EL (cell line): ENCODE data around the gene NDFIP2.
A peak's percentile ranks its signal among the peaks of the same experiment; 100 is the strongest.
"Not testable (repeated sequence)": the region's sequence is repeated elsewhere in the genome, so short reads cannot be mapped to it uniquely, and the experiment has no call there.

ENCODE experiments used
- DNase-seq: peaks from one replicate; pipeline ENCODE4 v3.0.0-alpha.2; 2016

The NDFIP2 gene

DNA sequence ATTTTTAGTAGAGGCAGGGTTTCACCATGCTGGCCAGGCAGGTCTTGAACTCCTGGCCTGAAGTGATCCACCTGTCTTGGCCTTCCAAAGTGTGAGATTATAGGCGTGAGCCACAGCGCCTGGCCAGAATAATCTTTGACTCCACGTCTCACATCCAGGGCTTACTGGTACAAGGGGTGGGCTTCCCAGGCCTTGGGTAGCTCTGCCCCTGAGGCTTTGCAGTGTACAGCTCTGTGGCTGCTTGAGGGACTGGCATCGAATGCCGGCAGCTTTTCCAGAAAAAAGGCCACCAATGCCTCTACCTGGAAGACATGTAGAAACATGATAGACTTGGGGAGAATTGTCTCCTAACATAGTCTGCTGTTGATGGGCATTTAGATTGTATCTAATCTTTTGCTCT lies 57.8 kb downstream of the NDFIP2 start:
- no peak for DNase-seq

DNA sequence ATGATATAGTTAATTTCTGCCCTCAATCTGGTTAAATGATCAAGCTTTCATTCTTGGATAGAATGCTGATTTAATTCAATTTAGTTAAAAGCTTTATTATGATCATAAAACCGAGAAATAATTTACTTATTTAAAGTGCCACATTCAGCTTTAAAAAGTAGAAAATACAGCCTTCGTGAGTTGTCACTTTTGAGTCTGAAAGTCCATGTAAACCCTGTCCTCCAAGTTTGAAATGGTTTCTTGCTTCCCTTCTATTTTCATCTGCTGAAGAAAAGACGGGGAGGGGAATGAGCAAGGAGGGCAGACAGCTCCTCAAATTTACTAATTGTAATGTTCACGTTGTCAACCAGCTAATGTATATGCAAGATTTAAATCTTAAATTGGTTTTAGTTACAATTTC lies 59.5 kb downstream of the NDFIP2 start:
- no peak for DNase-seq

DNA sequence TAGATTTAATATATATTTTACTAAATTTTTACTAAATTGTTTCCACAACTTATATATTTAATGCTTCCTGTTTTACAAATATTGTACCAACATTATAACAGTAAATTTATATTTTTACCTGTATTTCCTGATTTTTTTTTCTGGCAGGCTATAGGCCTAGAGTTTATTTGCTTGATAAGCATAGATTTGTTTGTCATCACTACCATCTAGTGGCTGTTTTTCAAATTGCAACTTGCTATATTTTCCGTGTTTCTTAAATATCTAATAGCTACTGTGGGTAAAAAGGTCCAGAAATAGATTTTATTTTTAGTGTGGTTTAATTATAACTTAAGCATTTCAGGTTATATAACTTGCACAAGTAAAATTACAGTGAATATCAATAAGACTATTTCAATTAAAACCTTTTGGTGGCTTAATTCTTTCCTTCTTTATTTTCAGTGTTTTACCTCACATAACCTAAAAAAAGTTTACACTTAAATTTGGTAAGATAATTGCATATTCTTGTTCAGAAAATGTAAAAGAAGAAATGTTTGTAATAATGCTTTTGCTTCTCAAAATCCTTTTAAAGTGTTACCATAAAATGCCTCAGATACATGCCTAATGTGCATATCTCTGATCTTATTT lies 60.6 kb downstream of the NDFIP2 start:
- peak; percentile 62 for DNase-seq

DNA sequence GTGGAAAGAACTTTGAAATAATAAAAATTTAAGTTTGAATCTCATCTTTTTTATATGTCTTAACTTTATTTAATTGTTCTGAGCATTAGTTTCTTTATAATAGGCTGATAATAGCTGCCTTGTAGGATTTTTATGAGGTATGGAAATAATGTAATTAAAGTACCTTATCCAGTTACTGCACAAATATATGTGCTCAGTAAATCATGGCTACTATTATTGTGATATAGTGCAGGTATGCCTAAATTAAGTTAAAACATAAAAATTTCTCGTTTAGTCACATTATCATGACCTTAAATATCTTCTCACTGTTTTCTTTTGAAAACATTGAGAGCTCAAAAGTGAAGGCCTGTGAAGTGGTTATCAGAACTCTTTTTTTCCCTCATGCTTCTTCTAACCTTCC lies 62.9 kb downstream of the NDFIP2 start:
- DNase-seq, result no peak

DNA sequence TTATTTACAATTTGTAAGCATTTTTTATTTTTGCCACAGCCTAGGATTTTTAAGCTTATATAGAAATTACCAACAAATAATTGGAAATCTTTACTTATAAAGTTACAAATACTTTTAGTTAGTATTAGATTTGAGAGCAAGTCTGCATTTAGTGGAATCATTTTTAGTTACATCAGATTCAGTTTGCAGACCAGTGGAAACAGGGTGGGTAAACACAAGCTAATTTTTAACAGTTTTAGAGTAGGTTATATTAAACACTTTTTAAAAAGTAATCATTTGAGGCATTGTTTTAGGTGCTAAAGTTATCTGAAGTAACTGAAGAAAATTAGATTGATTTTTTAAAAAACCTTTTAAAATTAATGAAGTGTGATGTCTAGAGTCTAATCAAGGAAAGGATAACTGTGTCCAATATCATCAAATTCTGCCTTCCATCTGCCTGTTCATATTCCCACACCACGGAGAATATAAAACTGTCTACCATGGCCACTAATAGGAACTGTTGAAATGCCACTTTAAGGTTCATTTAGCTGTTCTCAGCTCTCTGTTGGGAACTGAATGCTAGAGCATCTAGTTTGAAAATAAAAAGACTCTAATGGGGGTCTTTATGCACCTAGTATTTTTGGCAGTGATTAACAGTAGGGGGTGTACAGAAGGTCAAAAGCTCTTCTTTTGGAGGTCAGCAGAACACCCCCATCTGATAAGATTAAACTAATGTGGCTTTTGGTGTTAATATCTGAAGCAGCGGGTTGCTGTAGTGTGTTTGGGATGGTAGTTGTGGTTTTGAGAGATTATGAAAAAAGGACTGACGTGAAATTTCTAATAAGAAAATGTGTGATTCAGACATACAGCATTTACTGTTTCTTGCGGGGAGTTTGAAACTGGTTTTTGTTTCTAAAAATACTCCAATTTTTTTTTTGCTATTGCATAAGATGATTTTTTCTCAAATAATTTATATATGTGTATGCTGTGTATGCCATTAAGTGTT lies 66.5 kb downstream of the NDFIP2 start:
- no peak for DNase-seq

DNA sequence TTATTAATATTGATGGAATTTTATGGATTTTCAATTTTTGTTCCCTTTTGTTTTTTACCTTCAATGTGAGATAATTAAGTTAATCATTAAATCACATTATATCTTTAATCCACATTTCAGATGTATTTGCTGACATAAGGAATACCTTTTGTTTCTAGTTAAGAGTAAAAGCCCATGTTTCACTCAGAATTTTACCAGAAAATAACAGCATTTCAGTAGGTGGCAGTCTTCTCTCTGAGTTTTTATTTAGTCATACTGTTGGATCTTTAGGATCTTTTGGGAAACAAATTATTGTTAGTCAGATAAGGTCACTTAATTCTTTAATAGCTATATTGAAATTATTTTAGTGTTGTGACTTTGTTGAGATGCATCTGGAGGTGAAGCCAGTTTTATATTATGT lies 67.9 kb downstream of the NDFIP2 start:
- no peak for DNase-seq

DNA sequence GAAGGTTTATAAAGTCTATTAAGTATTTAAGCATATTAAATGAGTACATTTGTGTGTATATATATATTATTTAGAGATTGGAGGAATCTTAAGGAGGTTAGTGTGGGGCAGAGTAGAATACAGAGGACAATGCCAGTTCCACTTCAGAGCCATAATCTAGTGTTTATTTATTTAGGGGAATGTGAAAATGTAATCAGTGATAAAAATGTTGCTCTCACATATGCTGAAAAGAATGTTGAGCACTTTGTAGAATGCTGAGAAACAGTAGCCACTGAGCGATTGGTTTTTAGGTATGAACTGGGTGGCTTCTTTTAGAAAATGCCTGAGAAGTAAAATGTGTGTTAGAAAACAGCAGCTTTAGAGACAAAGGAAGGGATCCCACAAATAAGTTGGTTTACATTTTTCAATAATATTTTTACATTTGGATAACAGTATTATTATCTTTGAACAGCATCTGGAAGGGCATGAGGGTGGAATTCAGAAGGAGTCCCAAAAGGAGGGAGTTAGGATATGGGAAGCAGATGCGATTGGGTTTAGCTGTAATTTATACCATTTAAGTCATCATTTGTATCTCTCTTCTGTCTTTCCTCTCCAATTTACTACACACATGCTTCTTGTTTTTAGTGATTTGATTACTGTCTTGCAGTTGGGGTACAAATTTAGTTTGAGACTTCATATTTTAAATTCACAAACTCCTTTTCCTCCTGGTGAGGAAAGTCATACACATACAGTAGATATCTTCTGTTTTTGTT lies 68.6 kb downstream of the NDFIP2 start:
- DNase-seq, result peak; percentile 6

DNA sequence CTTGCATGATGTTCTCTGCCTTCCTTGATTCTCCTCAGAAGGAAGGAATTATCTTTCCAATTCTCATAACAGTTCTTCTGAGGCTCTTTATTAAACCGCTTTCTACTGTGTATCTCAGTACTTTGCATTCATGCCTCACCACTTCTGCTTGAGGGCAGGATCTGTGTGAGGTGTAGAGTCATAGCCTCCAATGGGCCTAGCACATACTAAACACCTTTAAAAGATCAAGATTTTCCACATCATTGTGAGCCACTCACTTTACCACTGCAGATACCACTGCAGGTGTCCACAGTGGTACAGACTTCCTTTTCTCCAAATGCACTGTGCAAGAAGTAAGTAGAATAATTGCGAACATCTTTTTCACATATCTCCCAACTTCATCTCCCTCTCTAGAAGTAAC lies 76.7 kb downstream of the NDFIP2 start:
- no peak for DNase-seq

DNA sequence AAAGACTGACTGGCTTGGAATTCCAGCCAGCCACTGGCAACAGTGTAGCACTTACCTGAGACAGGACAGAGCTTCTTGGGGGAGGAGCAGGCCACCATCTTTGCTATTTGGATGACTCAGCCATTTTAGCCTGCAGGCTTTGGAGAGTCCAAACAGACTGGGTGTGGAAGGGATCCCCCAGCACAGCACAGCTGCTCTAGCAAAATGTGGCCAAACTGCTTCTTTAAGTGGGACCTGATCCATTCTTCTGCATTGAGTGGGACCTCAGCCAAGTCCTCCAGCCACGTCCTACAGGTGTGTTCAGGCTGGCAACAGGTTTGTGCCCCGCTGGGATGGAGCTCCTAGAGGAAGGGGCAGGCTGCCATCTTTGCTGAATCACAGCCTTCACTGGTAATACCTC lies 80.0 kb downstream of the NDFIP2 start:
- DNase-seq, result peak; percentile 13

DNA sequence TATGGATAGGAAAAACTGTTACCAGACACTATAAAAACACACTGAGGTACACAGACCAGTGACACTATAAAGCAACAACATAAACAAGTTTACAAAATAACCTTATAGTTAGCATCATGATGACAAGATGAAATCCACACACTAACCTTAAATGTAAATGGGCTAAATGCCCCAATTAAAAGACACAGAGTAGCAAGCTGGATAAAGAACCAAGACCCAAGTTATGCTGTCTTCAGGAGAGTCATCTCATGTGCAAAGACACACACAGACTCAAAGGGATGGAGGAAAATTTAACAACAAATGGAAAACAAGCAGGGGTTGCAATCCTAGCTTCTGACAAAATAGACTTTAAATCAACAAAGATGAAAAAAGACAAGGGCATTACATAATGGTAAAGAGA lies 81.6 kb downstream of the NDFIP2 start:
- DNase-seq, result no peak

DNA sequence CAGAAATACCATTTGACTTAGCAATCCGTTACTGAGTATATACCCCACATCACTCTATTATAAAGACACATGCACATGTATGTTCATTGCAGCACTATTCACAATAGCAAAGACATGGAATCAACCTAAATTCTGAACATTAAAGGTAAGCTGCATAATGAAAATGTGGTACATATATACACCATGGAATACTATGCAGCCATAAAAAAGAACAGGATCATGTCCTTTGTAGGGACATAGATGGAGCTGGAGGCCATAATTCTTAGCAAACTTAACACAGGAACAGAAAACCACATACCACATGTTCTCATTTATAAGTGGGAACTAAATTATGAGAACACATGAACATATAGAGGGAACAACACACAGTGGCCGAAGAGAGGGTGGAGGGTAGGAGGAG lies 85.2 kb downstream of the NDFIP2 start:
- no peak for DNase-seq

DNA sequence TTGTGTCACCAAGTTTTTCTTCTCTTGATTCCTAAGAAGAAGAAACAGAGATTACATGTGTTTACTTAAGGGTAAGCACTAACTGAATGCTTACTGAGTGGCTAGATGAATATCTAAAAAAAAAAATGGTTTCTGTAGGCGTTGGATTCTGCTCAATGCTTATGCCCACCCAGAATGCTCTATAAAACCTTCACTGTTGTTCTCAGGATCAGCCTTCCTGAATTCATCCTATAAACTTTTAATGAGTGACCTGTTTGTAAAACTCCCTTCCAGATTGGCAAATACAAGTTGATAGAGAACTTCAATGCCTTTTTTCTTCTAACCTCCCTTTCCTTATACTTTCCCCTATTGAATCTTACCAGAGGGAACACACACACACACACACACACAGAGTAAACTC lies 90.2 kb downstream of the NDFIP2 start:
- no peak for DNase-seq

DNA sequence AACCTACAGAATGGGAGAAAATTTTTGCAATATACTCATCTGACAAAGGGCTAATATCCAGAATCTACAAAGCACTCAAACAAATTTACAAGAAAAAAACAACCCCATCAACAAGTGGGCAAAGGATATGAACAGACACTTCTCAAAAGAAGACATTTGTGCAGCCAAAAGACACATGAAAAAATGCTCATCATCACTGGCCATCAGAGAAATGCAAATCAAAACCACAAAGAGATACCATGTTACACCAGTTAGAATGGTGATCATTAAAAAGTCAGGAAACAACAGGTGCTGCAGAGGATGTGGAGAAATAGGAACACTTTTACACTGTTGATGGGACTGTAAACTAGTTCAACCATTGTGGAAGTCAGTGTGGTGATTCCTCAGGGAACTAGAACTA lies 92.9 kb downstream of the NDFIP2 start:
- not testable (repeated sequence) for DNase-seq

DNA sequence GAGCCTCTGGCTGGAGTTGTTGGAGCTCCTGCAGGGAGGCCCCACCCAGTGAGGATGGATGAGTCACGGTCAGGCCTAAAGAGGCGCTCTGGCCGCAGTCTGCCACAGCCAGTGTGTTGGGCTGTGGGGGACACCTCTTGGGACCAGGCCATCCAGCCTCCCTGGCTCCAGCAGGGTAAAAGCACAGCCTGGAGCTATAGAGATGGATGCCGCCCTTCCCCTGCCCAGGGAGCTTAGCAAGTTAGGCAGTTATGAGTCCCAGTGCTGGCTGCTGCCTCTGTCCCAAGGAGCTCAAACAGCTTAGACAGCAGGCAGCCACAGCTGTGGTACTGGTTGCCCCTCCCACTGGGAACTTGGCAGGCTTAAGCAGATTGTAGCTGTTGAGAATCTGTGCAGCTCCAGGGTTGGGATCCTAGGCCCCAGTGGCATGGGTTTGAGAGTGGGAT lies 100.9 kb downstream of the NDFIP2 start:
- peak; percentile 63 for DNase-seq

DNA sequence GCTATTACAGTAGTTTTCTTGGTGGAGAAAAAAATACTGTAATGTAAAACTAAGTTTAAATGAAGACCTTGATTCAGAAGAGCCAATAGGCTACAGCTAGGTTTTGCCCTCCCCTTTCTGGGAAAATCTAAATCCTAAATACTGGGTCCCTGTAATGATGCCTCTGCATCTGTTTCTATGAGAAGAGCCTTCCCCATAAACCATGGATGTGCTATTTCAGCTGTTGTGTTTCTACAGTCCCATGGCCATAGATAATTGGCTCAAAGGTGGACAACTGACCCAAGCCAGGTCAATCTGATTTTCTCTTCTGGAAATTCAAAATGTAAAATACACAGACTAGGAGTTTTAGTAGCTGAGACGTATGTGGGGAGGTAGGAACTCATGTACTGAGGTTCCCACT lies 101.9 kb downstream of the NDFIP2 start:
- DNase-seq, result no peak

DNA sequence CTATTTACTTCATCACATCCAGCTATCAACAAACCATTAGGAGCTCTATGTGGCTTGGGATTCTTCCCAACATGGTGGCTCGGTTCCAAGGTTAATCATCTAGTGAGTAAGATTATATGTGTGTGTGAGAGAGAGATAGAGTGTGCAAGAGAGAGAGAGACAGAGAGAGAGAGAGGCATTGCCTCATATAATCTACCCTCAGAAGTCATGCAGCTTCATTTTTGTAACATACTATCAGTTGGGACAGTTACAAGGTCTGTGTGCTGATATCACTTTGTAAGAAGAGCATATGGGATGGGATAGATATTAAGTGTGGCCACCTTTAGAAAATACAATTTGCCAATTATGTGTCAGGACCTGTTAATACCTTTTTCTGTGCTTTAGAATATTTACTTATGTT lies 104.1 kb downstream of the NDFIP2 start:
- no peak for DNase-seq

DNA sequence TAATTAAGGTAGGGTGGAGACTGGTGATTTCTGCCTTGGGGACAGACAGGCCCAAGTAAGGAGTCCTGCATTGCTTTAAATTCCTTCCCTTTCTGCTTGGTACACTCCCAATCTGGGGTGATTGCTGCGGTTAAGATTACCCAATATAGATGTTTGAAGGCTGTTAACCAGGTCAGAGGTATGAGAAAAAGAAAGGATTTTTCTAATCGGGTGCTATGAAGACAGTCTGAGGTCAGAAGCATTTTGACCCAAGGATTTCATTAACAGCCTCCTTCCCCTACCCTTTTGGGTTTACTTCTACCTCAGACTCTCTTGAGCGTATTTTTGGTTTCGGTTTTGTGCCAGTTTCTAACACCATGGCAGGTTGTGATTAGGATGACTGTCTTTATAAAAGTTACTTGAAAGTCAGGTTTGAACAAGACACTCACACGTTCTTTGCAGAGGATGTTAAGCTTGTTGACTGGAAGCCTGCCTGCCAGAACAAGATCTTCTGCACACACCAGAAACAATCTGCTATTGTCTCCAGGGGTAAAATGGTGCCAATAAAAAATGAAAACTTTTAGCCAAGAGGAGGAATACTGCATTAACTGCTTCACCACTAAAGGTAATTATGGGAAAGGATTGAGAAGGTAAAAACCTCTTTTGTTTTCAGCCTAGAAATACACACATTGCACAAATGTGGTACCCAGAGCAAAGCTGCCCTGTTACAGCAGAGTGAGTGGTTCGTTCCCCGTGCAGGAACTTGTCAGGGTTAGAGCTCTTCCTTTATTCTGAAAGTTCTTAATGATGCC lies 108.8 kb downstream of the NDFIP2 start:
- peak; percentile 12 for DNase-seq

DNA sequence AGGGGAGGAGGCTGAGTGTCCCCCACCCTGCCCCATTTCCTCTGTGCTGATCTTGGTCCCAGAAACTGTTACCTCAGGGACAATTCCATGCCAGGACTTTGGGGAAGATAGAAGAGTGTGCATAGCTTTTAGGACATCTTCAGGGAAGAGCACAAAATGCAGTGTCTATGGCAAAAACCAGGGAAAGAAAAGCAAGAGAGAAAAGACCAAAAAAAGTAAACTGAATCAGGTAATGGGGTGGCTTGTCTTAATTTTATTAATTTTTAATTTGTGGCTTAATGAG lies 109.4 kb downstream of the NDFIP2 start:
- no peak for DNase-seq

DNA sequence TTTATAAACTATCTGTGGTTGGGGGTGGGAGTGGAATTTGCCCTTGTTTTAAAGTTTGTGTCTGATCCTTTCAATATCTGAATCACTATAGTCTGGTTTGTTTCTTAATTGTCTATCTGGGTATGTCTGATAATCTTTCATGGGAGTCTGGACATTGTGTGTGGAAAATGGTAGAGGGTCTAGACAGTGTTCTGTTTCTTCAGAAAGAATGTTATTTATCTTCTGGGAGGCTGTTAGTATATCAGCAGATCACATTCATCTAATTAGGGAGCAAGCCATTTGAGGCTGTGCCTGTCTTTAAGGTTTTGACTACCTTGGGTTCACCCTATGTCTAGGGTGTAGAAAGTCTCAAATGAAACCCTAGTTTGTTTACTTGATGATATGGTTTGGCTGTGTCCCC lies 110.5 kb downstream of the NDFIP2 start:
- no peak for DNase-seq

DNA sequence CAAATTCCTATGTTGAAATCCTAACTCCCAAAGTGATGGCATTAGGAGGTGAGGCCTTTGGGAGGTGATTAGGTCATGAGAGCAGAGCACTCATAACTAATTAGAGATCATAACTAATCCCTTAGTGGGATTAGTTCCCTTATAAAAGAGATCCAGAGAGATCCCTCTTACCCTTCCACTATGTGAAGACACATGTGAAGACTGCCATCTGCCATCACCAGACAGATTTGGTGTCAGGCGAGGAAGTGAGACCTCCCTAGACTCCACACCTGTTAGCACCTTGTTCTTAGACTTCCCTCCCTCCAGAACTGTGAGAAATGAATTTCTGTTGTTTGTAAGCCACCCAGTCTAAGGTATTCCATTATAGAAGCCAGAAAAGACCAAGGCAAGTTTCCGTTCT lies 112.2 kb downstream of the NDFIP2 start:
- no peak for DNase-seq

DNA sequence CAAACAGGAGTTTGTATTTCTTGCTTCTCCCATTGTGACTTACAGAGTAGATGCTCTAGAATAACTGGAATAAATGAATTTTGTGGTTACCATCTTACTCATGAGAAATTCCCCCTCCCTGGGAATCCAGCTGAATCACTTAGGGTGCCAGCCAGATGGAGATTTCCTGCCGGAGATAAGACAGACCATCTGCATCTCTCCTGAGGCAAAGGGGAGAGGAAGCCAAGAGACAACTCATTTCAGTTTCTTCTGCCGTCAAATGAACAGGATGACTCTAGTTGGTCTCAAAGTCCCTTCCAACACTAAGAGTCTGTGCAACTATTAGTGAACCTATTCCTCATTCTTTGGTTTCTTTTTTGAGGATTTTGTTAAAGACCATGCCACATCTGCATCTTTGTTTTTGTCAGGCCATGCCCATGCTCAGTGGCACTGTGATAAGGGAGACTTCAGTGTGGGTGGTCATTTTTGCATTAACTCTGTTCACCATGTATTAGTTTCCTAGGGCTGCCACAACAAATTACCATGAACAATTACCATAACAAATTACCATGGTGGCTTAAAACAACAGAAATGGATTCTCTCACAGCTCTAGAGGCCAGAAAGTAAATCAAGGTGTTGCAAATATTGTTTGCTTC lies 112.8 kb downstream of the NDFIP2 start:
- DNase-seq, result peak; percentile 86

DNA sequence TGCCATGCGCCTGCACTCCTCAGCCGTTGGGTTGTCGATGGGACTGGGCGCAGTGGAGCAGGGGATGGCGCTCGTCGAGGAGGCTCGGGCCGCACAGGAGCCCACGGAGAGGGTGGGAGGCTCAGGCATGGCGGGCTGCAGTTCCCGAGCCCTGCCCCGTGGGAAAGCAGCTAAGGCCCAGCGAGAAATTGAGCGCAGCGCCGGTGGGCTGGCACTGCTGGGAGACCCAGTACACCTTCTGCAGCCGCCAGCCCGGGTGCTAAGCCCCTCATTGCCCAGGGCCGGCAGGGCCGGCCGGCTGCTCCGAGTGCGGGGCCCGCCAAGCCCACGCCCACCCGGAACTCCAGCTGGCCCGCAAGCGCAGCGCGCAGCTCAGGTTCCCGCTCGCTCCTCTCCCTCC lies 119.2 kb downstream of the NDFIP2 start:
- not testable (repeated sequence) for DNase-seq

DNA sequence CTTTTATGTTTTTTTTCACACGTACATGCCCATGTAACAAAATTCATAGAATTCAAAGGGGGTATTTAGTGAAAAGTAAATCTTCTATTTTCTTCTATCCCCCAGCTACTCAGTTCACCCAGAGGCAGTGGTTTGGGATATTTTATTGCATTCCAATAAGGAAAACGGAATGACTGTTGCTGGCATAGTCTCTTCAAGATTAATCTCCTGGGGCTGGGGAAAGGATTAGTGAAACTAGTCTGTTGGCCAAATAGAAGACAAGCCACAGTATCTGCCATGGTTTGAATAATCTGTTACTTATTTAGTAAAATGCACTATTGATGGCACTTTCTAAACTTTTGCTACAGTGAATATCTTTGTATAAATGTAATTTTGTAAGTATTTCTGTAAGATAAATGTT lies 122.0 kb downstream of the NDFIP2 start:
- DNase-seq, result no peak
